GM12874 (cell line): ENCODE results near the gene CCR2.

ENCODE experiments used
- TF ChIP-seq, protein P1 (sequence below): IDR thresholded peaks from 2 replicates; pipeline ENCODE4 v1.5.1; 2011; ENCODE audit warnings: low read depth, mild to moderate bottlenecking, control low read depth, low read length, moderate library complexity; ENCODE audit not compliant: insufficient read depth

The CCR2 gene

DNA sequence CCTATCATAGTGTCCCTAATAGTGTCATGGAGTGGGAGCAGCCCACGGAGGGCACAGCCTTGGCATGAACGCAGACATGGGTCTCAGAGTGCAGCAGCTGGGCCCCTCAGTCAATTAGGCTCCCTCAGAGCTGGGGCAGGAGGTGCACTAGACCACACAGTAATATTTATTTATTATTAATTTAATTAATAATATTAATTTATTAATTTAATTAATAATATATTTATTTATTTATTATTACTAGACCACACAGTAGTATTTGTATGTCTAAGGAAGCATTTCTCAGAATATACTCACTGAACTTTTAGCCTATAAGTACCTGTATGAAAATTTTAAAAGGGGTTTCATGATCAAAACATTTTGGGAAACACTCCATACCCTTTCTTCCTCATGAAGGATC is 47.7 kb downstream of the CCR2 start:
- TF ChIP-seq, protein P1, sequence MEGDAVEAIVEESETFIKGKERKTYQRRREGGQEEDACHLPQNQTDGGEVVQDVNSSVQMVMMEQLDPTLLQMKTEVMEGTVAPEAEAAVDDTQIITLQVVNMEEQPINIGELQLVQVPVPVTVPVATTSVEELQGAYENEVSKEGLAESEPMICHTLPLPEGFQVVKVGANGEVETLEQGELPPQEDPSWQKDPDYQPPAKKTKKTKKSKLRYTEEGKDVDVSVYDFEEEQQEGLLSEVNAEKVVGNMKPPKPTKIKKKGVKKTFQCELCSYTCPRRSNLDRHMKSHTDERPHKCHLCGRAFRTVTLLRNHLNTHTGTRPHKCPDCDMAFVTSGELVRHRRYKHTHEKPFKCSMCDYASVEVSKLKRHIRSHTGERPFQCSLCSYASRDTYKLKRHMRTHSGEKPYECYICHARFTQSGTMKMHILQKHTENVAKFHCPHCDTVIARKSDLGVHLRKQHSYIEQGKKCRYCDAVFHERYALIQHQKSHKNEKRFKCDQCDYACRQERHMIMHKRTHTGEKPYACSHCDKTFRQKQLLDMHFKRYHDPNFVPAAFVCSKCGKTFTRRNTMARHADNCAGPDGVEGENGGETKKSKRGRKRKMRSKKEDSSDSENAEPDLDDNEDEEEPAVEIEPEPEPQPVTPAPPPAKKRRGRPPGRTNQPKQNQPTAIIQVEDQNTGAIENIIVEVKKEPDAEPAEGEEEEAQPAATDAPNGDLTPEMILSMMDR = no peak

DNA sequence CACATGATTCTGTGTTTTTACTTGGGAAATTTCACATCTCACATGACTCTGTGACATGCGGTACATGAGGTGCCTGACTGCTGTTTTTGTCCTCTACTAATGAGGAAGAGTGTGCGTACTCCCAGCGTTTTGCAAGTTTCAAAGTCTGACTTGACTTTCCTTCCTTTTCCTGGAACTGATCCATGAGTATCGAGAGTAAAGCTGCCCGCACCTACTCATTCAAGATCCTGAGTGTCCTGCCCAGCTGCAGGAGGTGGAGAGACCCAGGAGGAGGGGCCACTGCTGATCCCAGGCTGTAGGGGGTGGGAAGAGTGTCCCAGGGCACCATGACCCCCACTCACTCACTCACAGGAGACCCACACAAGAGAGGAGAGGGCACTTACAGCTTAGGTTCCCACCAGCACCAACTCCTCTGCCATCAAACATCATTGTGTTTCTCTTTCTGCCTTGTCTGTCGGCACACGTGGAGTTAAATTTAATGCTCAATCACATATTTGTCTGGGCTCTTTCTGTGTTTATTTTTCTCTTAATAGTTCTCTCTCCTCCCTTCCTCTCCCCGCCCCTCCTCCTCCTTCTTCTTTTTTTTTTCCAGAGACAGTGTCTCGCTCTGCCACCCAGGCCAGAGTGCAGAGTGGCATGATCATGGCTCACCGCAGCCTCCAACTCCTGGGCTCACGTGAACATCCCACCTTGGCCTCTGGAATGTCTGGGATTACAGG is 51.5 kb downstream of the CCR2 start:
- TF ChIP-seq, protein P1 = no peak

DNA sequence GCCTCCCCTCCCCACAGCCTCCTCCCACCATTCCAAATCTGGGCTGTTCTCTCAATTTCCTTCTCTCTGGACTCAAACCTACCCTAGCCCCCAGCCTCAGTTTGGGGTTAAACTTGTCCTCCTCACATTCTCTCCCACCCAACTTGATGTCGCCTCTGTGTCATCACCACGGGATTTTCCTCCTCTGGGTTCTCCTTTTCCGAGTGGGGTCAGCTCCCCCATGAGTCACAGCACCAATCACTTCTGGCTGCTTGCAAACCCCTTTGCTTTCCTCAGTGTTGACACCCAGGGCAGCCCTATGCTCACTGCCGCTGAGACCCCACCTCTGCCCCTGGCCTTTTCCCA is 52.5 kb downstream of the CCR2 start:
- TF ChIP-seq, protein P1 = no peak

DNA sequence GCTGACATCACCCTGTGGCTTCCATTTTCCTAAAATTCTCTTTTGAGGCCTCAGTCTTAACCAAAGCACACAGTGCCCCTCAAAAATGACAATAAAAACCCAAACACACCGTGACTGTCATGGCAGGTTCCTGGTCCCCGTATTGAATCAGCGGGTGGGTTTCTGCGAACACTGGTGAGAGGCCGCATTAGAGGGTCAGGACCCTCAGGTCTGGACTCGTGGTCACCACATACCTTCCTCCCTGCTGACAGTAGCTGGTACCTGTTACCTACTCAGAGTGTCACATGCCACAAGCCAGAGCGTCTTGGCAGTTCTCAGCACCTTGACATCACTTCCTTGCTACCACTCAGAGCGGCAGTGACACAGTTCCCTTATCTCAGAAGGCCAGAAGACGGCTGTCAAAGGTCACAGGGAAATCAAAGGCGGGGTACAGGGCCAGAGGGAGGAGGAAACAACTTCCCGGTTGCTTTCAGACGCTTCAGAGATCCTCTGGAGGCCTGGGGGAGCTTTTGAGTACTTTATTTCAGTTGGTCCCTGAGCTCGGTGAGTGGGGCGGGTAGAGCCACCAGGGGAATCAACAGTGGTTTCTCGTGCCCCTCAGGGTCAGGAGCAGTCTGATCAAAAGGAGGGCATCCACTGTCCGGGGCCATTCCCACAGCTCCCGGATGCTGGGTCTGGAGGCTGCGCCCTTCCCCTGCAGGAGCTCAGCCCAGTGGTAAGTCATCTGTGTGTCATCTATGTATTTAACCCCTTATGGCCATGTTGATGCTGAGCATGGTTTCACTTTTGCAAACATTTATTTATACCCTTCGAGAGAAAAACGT is 53.1 kb downstream of the CCR2 start, which contains the start of the genes CCR5AS and CCRL2:
TSS of gene CCR5AS (minus strand) at position 279 of the 824 bp plus-strand sequence.
TSS of gene CCRL2 (plus strand) at position 472 of the 824 bp plus-strand sequence. CDS start 821 bp downstream, outside the sequence.
- TF ChIP-seq, protein P1 = no peak

DNA sequence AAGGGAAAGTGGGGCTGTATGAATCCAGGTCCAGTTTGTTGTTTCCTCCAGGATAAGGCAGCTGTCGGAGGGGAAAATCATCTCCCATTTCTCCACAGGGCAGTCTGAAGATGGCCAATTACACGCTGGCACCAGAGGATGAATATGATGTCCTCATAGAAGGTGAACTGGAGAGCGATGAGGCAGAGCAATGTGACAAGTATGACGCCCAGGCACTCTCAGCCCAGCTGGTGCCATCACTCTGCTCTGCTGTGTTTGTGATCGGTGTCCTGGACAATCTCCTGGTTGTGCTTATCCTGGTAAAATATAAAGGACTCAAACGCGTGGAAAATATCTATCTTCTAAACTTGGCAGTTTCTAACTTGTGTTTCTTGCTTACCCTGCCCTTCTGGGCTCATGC is 54.1 kb downstream of the CCR2 start:
- TF ChIP-seq, protein P1 = no peak

DNA sequence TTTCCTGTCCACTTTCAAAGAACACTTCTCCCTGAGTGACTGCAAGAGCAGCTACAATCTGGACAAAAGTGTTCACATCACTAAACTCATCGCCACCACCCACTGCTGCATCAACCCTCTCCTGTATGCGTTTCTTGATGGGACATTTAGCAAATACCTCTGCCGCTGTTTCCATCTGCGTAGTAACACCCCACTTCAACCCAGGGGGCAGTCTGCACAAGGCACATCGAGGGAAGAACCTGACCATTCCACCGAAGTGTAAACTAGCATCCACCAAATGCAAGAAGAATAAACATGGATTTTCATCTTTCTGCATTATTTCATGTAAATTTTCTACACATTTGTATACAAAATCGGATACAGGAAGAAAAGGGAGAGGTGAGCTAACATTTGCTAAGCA is 54.9 kb downstream of the CCR2 start:
- TF ChIP-seq, protein P1 = no peak

DNA sequence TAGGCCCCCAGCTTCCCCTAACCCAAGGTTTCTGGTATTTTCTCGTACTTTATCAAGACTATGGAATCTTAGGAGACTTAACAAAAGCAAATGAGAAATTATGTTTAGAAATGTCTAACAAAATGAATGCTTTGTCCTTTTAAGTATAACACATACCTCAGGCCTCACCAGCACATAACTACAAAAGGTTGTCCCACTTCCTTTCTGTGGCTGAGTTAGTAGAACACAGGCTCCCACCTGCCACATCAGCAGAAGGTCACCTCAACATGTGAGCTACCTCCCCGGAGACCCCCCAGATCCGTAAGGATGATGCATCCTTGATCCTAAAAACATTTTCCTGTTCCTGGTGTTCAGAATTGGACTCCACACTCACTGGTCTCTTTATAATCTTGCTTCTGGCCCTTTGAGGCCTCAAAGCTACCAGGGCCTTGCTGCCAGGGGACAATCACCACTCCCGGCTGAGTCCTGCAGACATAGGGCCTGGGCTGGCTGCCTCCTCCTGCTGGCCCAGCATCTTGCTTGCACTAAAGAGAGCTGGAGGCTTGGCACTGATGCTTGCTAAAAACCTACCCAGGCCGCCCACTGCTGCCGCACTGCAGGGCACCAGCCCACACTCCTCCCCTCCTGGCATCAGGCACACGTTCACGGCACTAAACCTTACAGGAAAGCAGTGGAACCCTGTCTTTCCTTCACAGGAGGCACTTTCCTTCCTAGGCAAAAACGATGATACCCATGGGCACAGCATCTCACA is 56.0 kb downstream of the CCR2 start:
- TF ChIP-seq, protein P1 = no peak
